GM12878 (cell line): ENCODE measurements around the gene SPOP. TPM values are rescaled to one million over a fixed set of nuclear protein-coding genes. Genes with fewer than 3 reads are reported as not detected.
A peak's percentile ranks its signal among the peaks of the same experiment; 100 is the strongest.

Source experiments
- CBFB ChIP-seq: IDR thresholded peaks from 2 replicates; pipeline ENCODE4 v1.6.1; 2016; ENCODE audit warnings: antibody characterized with exemption, low read depth
- DPF2 ChIP-seq: fragments of 450-650 bp; IDR thresholded peaks from 2 replicates; pipeline ENCODE4 v1.6.1; 2017; ENCODE audit warnings: mild to moderate bottlenecking
- HCFC1 ChIP-seq: fragments of 150-350 bp; IDR thresholded peaks from 2 replicates; pipeline ENCODE4 v1.6.1; 2014; ENCODE audit warnings: low read length
- HDGF ChIP-seq: fragments of 450-650 bp; IDR thresholded peaks from 2 replicates; pipeline ENCODE4 v1.6.1; 2016; ENCODE audit warnings: antibody characterized with exemption
- LARP7 ChIP-seq: fragments of 450-650 bp; IDR thresholded peaks from 2 replicates; pipeline ENCODE4 v1.6.1; 2017; ENCODE audit warnings: mild to moderate bottlenecking
- NFYB ChIP-seq: IDR thresholded peaks from 2 replicates; pipeline ENCODE4 v1.6.1; 2011; ENCODE audit warnings: low read depth, mild to moderate bottlenecking, low read length, improper control_type of control experiment, moderate library complexity; ENCODE audit not compliant: insufficient read depth
- PKNOX1 ChIP-seq: fragments of 450-650 bp; IDR thresholded peaks from 2 replicates; pipeline ENCODE4 v1.6.1; 2016; ENCODE audit warnings: mild to moderate bottlenecking
- RAD21 ChIP-seq: IDR thresholded peaks from 2 replicates; pipeline ENCODE4 v1.6.1; 2011; ENCODE audit warnings: mild to moderate bottlenecking, low read depth, low read length, moderate library complexity; ENCODE audit not compliant: insufficient read depth
- RAD51 ChIP-seq: fragments of 450-650 bp; IDR thresholded peaks from 2 replicates; pipeline ENCODE4 v1.6.1; 2016; ENCODE audit warnings: moderate library complexity, mild to moderate bottlenecking, inconsistent platforms
- RBBP5 ChIP-seq: fragments of 200-600 bp; sonication (generic); conservative IDR thresholded peaks from 2 replicates; pipeline ENCODE4 v1.6.1; 2016
- RELA ChIP-seq: fragments of 450-650 bp; IDR thresholded peaks from 2 replicates; pipeline ENCODE4 v1.8.0; 2014; ENCODE audit warnings: borderline replicate concordance; ENCODE audit not compliant: partially characterized antibody
- SMARCA5 ChIP-seq: fragments of 450-650 bp; IDR thresholded peaks from 2 replicates; pipeline ENCODE4 v1.6.1; 2017; ENCODE audit warnings: mild to moderate bottlenecking
- USF2 ChIP-seq: IDR thresholded peaks from 2 replicates; pipeline ENCODE4 v1.6.1; 2011; ENCODE audit warnings: low read depth, low read length, improper control_type of control experiment, borderline replicate concordance
- YY1 ChIP-seq: IDR thresholded peaks from 2 replicates; pipeline ENCODE4 v1.6.1; 2011; ENCODE audit warnings: low read depth, mild to moderate bottlenecking, low read length
- ZBTB40 ChIP-seq: fragments of 450-650 bp; IDR thresholded peaks from 2 replicates; pipeline ENCODE4 v1.6.1; 2016; ENCODE audit warnings: mild to moderate bottlenecking, moderate library complexity, borderline replicate concordance
- ZNF207 ChIP-seq: fragments of 450-650 bp; IDR thresholded peaks from 2 replicates; pipeline ENCODE4 v1.6.1; 2014; ENCODE audit warnings: antibody characterized with exemption, mild to moderate bottlenecking, borderline replicate concordance
- ZNF592 ChIP-seq: fragments of 450-650 bp; IDR thresholded peaks from 2 replicates; pipeline ENCODE4 v1.6.1; 2017; ENCODE audit warnings: mild to moderate bottlenecking, moderate library complexity
- polyA plus RNA-seq, 11 experiments: library from polyadenylated mRNA; depleted of rRNA in 4 of 11; unstranded in 6 of 11; stranded (reverse) in 5 of 11; fragments of >200 nt; fragmentation: Nextera tagmentation in 4 of 11; fragmentation: Illumina TruSeq in 1 of 11; extraction: Ambion mirVana in 4 of 11; extraction: Trizol in 1 of 11; gene quantifications; 1 replicate in 1 of 11; 2 replicates in 10 of 11; pipeline versions ENCODE4 v1.2.1 to v1.2.3, GENCODE V29; 2011 to 2016; ENCODE audit warnings: inconsistent platforms in 2 of 11, missing spikeins in 2 of 11, low read depth in 1 of 11
- total RNA-seq, 4 experiments: library from RNA; depleted of rRNA in 3 of 4; stranded (reverse); fragments of >200 nt in 3 of 4; fragmentation: Illumina TruSeq in 1 of 4; extraction: Trizol in 1 of 4; gene quantifications; 2 replicates each; pipeline versions ENCODE4 v1.2.1 to v1.2.3, GENCODE V29; 2013 to 2021

Gene SPOP
- total and polyA plus RNA-seq, 10 of the 15 experiments (the other 5 are each of a cell fraction or from before 2014, with no cell fraction given): 35.1 to 80.4 (median 44.7) TPM

GRCh38 chr17:49567871-49568694 is 109.8 kb downstream of the SPOP start (continued):
- TF ChIP-seq ZBTB40 (no peak), LARP7 (peak; percentile 65; the same call in 1 of the 2 replicates), RBBP5 (no peak), USF2 (no peak), NFYB (no peak), CBFB (peak; percentile 65; the same call in 1 of the 2 replicates), RAD21 (peak; percentile 92), ZNF592 (0 out of 2 replicates have a peak, but pooled peaks have one; percentile 29), DPF2 (0 out of 2 replicates have a peak, but pooled peaks have one; percentile 43), PKNOX1 (peak; percentile 46; the same call in 1 of the 2 replicates), HDGF (0 out of 2 replicates have a peak, but pooled peaks have one; percentile 38), SMARCA5 (peak; percentile 83; the same call in 1 of the 2 replicates), ZNF207 (0 out of 2 replicates have a peak, but pooled peaks have one; percentile 43), RELA (peak; percentile 55), RAD51 (no peak), HCFC1 (no peak), YY1 (peak; percentile 42; the same call in 1 of the 2 replicates)
- TF ChIP-seq, all 136 proteins: peak for 23
